GM21390 (cell line): Measurements from ENCODE around the gene SPDEF.

ENCODE experiments used
- ATAC-seq: cut with Tn5 transposase; IDR thresholded peaks from one replicate; pipeline ENCODE4 v1.9.1; 2021; ENCODE audit not compliant: unreplicated experiment

SPDEF gene

GRCh38 chr6:34489207-34489805 lies 66.8 kb downstream of the SPDEF start:
- no peak for ATAC-seq
